OCI-LY7 (cell line): ENCODE results near the gene TOM1L2. TPM values are rescaled to one million over a fixed set of nuclear protein-coding genes. Genes with fewer than 3 reads are reported as not detected.
A peak's percentile ranks its signal among the peaks of the same experiment; 100 is the strongest.

ENCODE experiments used
- BruUV-seq: library from RNA; stranded (reverse); fragments of 400-500 nt; replicated peaks from 2 replicates; lab custom pipeline; 2021; lab: Mats Ljungman, UMichigan
- CTCF ChIA-PET: fragments of 300-600 bp; sonication (Branson Sonifier 250); formaldehyde crosslinking; loops from one replicate; lab custom pipeline; 2022; ENCODE audit warnings: antibody characterized with exemption; ENCODE audit not compliant: unreplicated experiment; lab: Charles Lee
- POLR2A ChIA-PET: fragments of 300-600 bp; sonication (Branson Sonifier 250); formaldehyde crosslinking; loops from one replicate; lab custom pipeline; 2022; ENCODE audit warnings: antibody characterized with exemption; lab: Charles Lee
- DNase-seq: peaks from one replicate; pipeline ENCODE4 v3.0.0-alpha.2; 2015; ENCODE audit warnings: low spot score
- H2AFZ ChIP-seq: fragments of 200-600 bp; sonication (generic), shearing (Covaris generic); 2 replicates; pipeline ENCODE4 v1.6.1; 2014; ENCODE audit warnings: mild to moderate bottlenecking, antibody characterized with exemption, low read length, moderate library complexity
- H3K27ac ChIP-seq: fragments of 200-600 bp; sonication (generic); 2 replicates; pipeline ENCODE4 v1.5.1; 2014; ENCODE audit warnings: mixed run types, low read depth, mild to moderate bottlenecking, moderate library complexity, low read length, inconsistent platforms; ENCODE audit not compliant: poor library complexity, severe bottlenecking
- H3K36me3 ChIP-seq: fragments of 200-600 bp; sonication (generic); 2 replicates; pipeline ENCODE4 v1.6.1; 2014; ENCODE audit warnings: mild to moderate bottlenecking, antibody characterized with exemption, low read length, moderate library complexity, mixed read lengths; ENCODE audit not compliant: insufficient read depth
- H3K4me1 ChIP-seq: fragments of 200-600 bp; sonication (generic); 2 replicates; pipeline ENCODE4 v1.5.1; 2014; ENCODE audit warnings: mild to moderate bottlenecking, low read length; ENCODE audit not compliant: insufficient read depth, poor library complexity, severe bottlenecking
- H3K4me2 ChIP-seq: fragments of 200-600 bp; sonication (generic); 2 replicates; pipeline ENCODE4 v1.6.1; 2014; ENCODE audit warnings: mild to moderate bottlenecking, low read length
- H3K4me3 ChIP-seq: fragments of 200-600 bp; sonication (generic); 2 replicates; pipeline ENCODE4 v1.5.1; 2014; ENCODE audit warnings: mild to moderate bottlenecking, low read depth, low read length; ENCODE audit not compliant: poor library complexity, severe bottlenecking
- H3K79me2 ChIP-seq: fragments of 200-600 bp; sonication (generic); 2 replicates; pipeline ENCODE4 v1.6.1; 2016; ENCODE audit warnings: low read depth, mild to moderate bottlenecking, low read length, moderate library complexity, mixed read lengths; ENCODE audit not compliant: insufficient read depth
- H3K9me2 ChIP-seq: fragments of 200-600 bp; sonication (generic); 2 replicates; pipeline ENCODE4 v1.6.1; 2016; ENCODE audit warnings: mild to moderate bottlenecking, low read length, mixed read lengths; ENCODE audit not compliant: insufficient read depth
- H3K9me3 ChIP-seq: fragments of 200-600 bp; sonication (generic); 2 replicates; pipeline ENCODE4 v1.6.1; 2014; ENCODE audit warnings: mild to moderate bottlenecking, mixed run types, low read length, mixed read lengths
- H4K20me1 ChIP-seq: fragments of 200-600 bp; sonication (generic); 2 replicates; pipeline ENCODE4 v1.6.1; 2014; ENCODE audit warnings: mild to moderate bottlenecking, antibody characterized with exemption, low read length, moderate library complexity, mixed read lengths; ENCODE audit not compliant: insufficient read depth
- EZH2phosphoT487 ChIP-seq: fragments of 200-600 bp; sonication (generic); IDR thresholded peaks from 2 replicates; pipeline ENCODE4 v1.6.1; 2018; ENCODE audit warnings: low read depth, borderline replicate concordance, mild to moderate bottlenecking, mixed run types, antibody characterized with exemption, low read length, moderate library complexity, mixed read lengths
- intact Hi-C: fragments of 100-400 bp; cut with micrococcal nuclease; formaldehyde crosslinking; loops from one replicate; pipeline ENCODE4 v1.10.0; 2022; ENCODE audit not compliant: unreplicated experiment
- total RNA-seq, 2 experiments: library from RNA; depleted of rRNA in 1 of 2; stranded (reverse); fragments of >200 nt in 1 of 2; shearing (Covaris generic) in 1 of 2; gene quantifications; 2 replicates each; pipeline ENCODE4 v1.2.3, GENCODE V29; 2014 to 2022
- TF ChIP-seq, protein P1 (sequence below): fragments of 200-600 bp; sonication (generic); conservative IDR thresholded peaks from 2 replicates; pipeline ENCODE4 v1.5.1; 2014; ENCODE audit warnings: mild to moderate bottlenecking, antibody characterized with exemption, low read length, moderate library complexity, mixed read lengths

The TOM1L2 gene
- total RNA-seq, 2 experiments from 2014 or later = 4.9 to 14.3 TPM

DNA sequence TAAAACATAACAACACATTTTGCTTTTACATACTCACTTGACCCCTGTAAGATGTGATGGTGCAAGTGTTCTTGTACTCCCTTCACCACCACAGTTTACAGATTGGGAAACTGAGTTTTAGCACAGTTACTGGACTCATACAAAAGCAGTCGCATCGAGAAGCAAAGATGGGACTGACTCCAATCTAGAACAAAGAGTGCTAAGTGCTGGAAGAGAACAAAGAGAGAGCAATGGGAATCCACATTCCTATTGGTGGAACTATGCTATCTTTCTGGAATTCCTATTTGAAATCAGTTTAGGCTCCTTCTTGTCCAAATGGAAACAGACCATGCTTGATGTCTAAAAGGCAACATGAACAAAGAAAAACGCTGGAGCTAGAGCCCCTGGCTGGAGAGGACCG lies 9.1 kb downstream of the TOM1L2 start:
- DNase-seq = no peak
- H3K4me1 ChIP-seq = no peaks in the 10 kb centered on the region
- POLR2A ChIA-PET = no interaction called here
- no peak overlapping the region for H3K4me2 ChIP-seq
- TF ChIP-seq EZH2phosphoT487 = no peak
- TF ChIP-seq, protein P1, sequence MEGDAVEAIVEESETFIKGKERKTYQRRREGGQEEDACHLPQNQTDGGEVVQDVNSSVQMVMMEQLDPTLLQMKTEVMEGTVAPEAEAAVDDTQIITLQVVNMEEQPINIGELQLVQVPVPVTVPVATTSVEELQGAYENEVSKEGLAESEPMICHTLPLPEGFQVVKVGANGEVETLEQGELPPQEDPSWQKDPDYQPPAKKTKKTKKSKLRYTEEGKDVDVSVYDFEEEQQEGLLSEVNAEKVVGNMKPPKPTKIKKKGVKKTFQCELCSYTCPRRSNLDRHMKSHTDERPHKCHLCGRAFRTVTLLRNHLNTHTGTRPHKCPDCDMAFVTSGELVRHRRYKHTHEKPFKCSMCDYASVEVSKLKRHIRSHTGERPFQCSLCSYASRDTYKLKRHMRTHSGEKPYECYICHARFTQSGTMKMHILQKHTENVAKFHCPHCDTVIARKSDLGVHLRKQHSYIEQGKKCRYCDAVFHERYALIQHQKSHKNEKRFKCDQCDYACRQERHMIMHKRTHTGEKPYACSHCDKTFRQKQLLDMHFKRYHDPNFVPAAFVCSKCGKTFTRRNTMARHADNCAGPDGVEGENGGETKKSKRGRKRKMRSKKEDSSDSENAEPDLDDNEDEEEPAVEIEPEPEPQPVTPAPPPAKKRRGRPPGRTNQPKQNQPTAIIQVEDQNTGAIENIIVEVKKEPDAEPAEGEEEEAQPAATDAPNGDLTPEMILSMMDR = no peak
- H3K9me2 ChIP-seq = no peaks in the 10 kb centered on the region
- no peak overlapping the region for H3K4me3 ChIP-seq
- no peaks in the 10 kb centered on the region for H3K79me2 ChIP-seq
- no peak overlapping the region for H2AFZ ChIP-seq
- intact Hi-C loops = no loop called here
- H3K27ac ChIP-seq = no peak overlapping the region
- no peaks in the 10 kb centered on the region for H3K9me3 ChIP-seq
- no peaks in the 10 kb centered on the region for H4K20me1 ChIP-seq
- no peaks in the 10 kb centered on the region for H3K36me3 ChIP-seq
- BruUV-seq = no TSS peak
- CTCF ChIA-PET = no interaction called here

DNA sequence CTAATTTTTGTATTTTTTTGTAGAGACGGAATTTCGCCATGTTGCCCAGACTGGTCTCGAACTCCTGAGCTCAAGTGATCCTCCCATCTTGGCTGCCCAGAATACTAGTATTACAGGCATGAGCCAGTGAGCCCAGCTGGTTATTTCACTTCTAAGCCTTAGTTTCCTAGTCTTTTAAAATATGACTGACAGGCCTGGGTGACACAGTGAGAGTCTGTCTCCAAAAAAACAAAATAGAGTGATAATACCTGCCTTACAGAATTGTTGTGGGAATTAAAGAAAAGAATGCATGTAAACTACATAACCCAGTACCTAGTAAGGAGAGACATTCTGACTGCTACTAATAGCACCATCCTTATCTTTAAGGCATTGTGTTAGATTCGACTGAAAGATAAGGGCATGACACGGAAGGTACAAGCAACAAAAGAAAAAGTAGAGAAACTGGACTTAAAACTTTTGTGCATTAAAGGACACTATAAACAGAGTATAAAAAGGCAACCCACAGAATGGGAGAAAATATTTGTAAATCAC lies 11.6 kb downstream of the TOM1L2 start:
- no peaks in the 10 kb centered on the region for H3K4me1 ChIP-seq
- no peak overlapping the region for H3K27ac ChIP-seq
- no peaks in the 10 kb centered on the region for H3K9me3 ChIP-seq
- TF ChIP-seq, protein P1 = no peak
- TF ChIP-seq EZH2phosphoT487 = no peak
- ChIA-PET POLR2A (no interaction called here), CTCF (no interaction called here)
- intact Hi-C loops = no loop called here
- BruUV-seq = no TSS peak
- no peak overlapping the region for H3K4me3 ChIP-seq
- no peak for DNase-seq
- no peaks in the 10 kb centered on the region for H3K9me2 ChIP-seq
- H3K79me2 ChIP-seq = no peaks in the 10 kb centered on the region
- no peaks in the 10 kb centered on the region for H4K20me1 ChIP-seq
- no peak overlapping the region for H2AFZ ChIP-seq
- no peak overlapping the region for H3K4me2 ChIP-seq
- no peaks in the 10 kb centered on the region for H3K36me3 ChIP-seq

DNA sequence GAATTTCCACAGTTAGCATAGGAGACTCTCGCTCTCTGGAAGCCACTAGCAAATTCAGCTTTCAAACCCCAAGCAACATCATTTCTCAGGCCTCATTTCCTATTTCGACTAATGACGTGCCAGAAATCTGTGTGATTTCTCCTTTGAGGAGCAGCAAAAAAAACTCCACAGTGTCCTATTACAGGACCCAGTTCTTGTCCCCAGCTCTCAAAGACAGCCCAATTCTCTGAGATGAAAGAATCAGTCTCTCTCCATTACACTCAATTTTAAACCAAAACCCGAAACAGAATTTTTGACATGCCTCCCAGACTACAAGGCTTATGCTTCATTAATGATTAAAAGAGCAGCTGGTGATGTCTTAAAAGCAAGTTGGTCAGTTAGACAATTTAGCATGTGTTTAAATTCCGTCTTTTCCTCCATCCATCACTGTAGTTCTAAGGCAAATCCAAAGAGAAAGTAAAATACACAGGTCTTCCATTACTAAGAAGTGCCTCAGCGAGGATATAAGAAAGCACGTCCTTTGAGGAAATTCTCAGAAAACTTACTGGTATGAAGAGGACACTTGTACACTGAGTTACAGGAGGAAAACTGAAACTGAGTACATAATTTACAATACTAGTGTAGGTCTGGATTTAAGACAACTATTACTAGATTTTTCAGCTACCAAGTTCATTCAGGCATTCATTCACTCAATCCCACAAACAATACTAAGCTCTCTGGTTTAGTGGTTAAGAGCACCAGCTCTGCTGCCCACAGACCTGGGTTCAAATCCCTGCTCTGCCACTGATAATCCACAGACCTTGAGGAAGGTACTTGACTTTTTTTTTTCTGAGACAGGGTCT lies 12.5 kb downstream of the TOM1L2 start:
- ChIA-PET CTCF (no interaction called here), POLR2A (no interaction called here)
- DNase-seq = no peak
- Histone ChIP-seq H3K4me3 (peak overlapping the region; percentile 14), H3K36me3 (no peaks in the 10 kb centered on the region), H3K9me3 (no peaks in the 10 kb centered on the region), H3K79me2 (no peaks in the 10 kb centered on the region), H3K4me1 (no peaks in the 10 kb centered on the region), H3K9me2 (no peaks in the 10 kb centered on the region), H4K20me1 (no peaks in the 10 kb centered on the region), H2AFZ (peak overlapping the region; percentile 24; the same call in 1 of the 2 replicates), H3K27ac (no peak overlapping the region), H3K4me2 (peak overlapping the region; percentile 48)
- TSS peak; percentile 38 for BruUV-seq
- intact Hi-C loops = no loop called here
- TF ChIP-seq EZH2phosphoT487 = no peak
- TF ChIP-seq, protein P1 = no peak
